ENCODE measurements around the gene ADORA1. TPM values are rescaled to one million over a fixed set of nuclear protein-coding genes. Genes with fewer than 3 reads are reported as not detected.

Gene ADORA1
- total RNA-seq, 1 donor from 2014 or later = 0.21 TPM

- Mint-ChIP-seq H3K9me3 (ENCODE audit: unreplicated experiment) (no peaks in the 10 kb centered on the region), H3K27me3 (ENCODE audit: unreplicated experiment) (peaks cover 33% of the 10 kb centered on the region), H3K36me3 (ENCODE audit: unreplicated experiment) (no peaks in the 10 kb centered on the region), H3K4me3 (ENCODE audit: unreplicated experiment) (no peak overlapping the region), H3K4me1 (ENCODE audit: unreplicated experiment) (peaks cover 23% of the 10 kb centered on the region), H3K27ac (ENCODE audit: unreplicated experiment) (peak overlapping the region; percentile 40)
- TF ChIP-seq, protein P1, sequence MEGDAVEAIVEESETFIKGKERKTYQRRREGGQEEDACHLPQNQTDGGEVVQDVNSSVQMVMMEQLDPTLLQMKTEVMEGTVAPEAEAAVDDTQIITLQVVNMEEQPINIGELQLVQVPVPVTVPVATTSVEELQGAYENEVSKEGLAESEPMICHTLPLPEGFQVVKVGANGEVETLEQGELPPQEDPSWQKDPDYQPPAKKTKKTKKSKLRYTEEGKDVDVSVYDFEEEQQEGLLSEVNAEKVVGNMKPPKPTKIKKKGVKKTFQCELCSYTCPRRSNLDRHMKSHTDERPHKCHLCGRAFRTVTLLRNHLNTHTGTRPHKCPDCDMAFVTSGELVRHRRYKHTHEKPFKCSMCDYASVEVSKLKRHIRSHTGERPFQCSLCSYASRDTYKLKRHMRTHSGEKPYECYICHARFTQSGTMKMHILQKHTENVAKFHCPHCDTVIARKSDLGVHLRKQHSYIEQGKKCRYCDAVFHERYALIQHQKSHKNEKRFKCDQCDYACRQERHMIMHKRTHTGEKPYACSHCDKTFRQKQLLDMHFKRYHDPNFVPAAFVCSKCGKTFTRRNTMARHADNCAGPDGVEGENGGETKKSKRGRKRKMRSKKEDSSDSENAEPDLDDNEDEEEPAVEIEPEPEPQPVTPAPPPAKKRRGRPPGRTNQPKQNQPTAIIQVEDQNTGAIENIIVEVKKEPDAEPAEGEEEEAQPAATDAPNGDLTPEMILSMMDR (IDR thresholded peaks at IDR 0.05) = no peak
- peak; percentile 83 for DNase-seq (ENCODE audit: extremely low spot score, unreplicated experiment)
These were observed 1.4 kb downstream of the ADORA1 start for GRCh38 chr1:203128716-203129500.

GRCh38 chr1:203129501-203130231, 2.1 kb downstream of the ADORA1 start:
- DNase-seq (ENCODE audit: extremely low spot score, unreplicated experiment) = no peak
- TF ChIP-seq, protein P1 (IDR thresholded peaks at IDR 0.05) = no peak
- no peaks in the 10 kb centered on the region for H3K9me3 Mint-ChIP-seq (ENCODE audit: unreplicated experiment)

DNA sequence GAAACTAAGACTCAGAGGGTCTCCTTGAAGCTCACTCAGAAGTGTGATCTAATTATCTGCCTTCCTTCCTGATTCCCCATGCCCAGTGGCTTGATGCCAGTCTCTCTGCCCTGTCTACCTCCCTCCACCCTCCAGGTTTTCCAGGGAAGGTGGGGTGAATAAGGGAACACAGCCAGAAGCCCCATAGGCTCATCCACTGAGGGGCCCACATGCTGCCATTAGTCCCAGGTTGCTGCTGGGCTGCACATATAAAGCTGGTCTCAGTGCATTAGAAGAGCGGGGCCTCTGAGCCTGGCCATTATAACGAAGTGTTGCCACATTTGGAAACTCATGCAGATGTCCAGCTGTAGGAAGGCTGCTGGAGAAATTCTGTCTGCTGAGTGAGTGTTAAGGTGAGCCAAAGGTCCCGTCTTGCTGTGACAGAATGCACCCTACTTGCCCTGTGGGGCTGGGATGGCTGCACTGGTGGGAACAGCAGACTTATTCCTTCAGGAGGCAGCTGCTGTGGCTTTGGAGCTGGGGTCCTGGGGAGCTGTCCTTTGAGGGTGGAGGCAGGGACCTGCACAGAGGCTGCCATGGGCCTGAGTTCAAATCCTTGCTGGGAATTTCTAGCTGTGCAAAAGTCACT, 2.9 kb downstream of the ADORA1 start:
- no peaks in the 10 kb centered on the region for H3K36me3 Mint-ChIP-seq (ENCODE audit: unreplicated experiment)
- TF ChIP-seq, protein P1 (IDR thresholded peaks at IDR 0.05) = no peak
- no peak overlapping the region for H3K27ac Mint-ChIP-seq (ENCODE audit: unreplicated experiment)
- H3K4me1 Mint-ChIP-seq (ENCODE audit: unreplicated experiment) = peaks cover 23% of the 10 kb centered on the region
- DNase-seq (ENCODE audit: extremely low spot score, unreplicated experiment) = no peak
- peaks cover 18% of the 10 kb centered on the region for H3K27me3 Mint-ChIP-seq (ENCODE audit: unreplicated experiment)
- no peak overlapping the region for H3K4me3 Mint-ChIP-seq (ENCODE audit: unreplicated experiment)
- H3K9me3 Mint-ChIP-seq (ENCODE audit: unreplicated experiment) = no peaks in the 10 kb centered on the region

More at GRCh38 chr1:203129501-203130231, 2.1 kb downstream of the ADORA1 start:
- no peak overlapping the region for H3K4me3 Mint-ChIP-seq (ENCODE audit: unreplicated experiment)
- H3K27me3 Mint-ChIP-seq (ENCODE audit: unreplicated experiment) = peaks cover 25% of the 10 kb centered on the region
- no peaks in the 10 kb centered on the region for H3K36me3 Mint-ChIP-seq (ENCODE audit: unreplicated experiment)
- H3K27ac Mint-ChIP-seq (ENCODE audit: unreplicated experiment) = peak overlapping the region; percentile 40
- peaks cover 23% of the 10 kb centered on the region for H3K4me1 Mint-ChIP-seq (ENCODE audit: unreplicated experiment)

GRCh38 chr1:203131548-203132200, 4.1 kb downstream of the ADORA1 start:
- Mint-ChIP-seq H3K27me3 (ENCODE audit: unreplicated experiment) (peaks cover 17% of the 10 kb centered on the region), H3K36me3 (ENCODE audit: unreplicated experiment) (no peaks in the 10 kb centered on the region), H3K4me3 (ENCODE audit: unreplicated experiment) (no peak overlapping the region), H3K9me3 (ENCODE audit: unreplicated experiment) (no peaks in the 10 kb centered on the region), H3K4me1 (ENCODE audit: unreplicated experiment) (peaks cover 22% of the 10 kb centered on the region), H3K27ac (ENCODE audit: unreplicated experiment) (no peak overlapping the region)
- TF ChIP-seq, protein P1 (IDR thresholded peaks at IDR 0.05) = no peak
- no peak for DNase-seq (ENCODE audit: extremely low spot score, unreplicated experiment)
